ENCODE measurements around the gene SLC6A17.

DNA sequence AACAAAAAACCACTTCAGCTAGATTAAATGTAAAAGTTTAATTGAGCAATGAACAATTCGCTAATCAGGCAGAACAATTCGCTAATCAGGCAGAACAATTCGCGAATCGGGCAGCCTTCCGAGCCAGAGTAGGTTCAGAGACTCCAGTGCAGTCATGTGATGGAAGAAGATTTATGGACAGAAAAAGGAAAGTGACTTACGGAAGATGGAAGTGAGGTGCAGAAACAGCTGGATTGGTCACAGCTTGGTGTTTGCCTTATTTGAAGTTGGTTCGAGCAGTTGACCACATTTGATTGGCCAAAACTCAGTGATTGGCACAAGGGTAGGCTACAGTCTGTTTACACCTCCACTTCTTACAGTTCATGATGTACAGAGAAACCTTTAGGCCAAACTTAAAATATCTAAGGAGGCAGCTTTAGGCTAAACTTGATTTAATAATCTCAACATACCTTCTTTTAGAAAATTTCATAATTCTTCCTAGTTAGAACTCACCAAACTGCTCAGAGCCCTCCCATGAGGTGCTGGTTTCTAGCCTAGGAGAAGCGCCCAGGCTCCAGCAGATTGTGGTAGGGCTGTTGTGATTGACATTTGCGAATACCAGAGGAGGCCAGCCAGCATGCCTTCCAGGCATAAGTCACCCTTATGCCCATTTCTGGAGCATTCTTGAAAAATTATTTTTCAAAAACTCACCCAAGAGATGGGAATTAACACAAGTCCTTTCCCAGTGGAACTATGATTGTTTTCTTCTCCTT is 37.0 kb downstream of the SLC6A17 start:
- TF ChIP-seq RARB (CRISPR knock-in tag; IDR thresholded peaks at IDR 0.05): no peak
- no peak for TF ChIP-seq CSDC2 (CRISPR knock-in tag; IDR thresholded peaks at IDR 0.05)
- no peak for TF ChIP-seq ZFP30 (CRISPR knock-in tag; IDR thresholded peaks at IDR 0.05)
- TF ChIP-seq ESRRG (CRISPR knock-in tag; IDR thresholded peaks at IDR 0.05): no peak
- TF ChIP-seq ARNTL (CRISPR knock-in tag; IDR thresholded peaks at IDR 0.05; ENCODE audit: borderline replicate concordance, low read depth): no peak
- TF ChIP-seq PATZ1 (CRISPR knock-in tag; IDR thresholded peaks at IDR 0.05; ENCODE audit: borderline replicate concordance): no peak
- no peak for TF ChIP-seq POU6F1 (CRISPR knock-in tag; IDR thresholded peaks at IDR 0.05; ENCODE audit: borderline replicate concordance, low read depth)
- no peak for TF ChIP-seq CREB5 (CRISPR knock-in tag; IDR thresholded peaks at IDR 0.05; ENCODE audit: low read depth)
